Lower leg skin (tissue), 4 donors: ENCODE results near the gene NFATC4. TPM values are rescaled to one million over a fixed set of nuclear protein-coding genes. Genes with fewer than 3 reads are reported as not detected.

Experiments used
- DNase-seq, 2 donors: peaks; one replicate each; pipeline ENCODE4 v3.0.0-alpha.2; 2019; ENCODE audit warnings: low spot score in 2 of 2
- H3K4me3 ChIP-seq: fragments of 200-600 bp; sonication (generic); 2 replicates; pipeline ENCODE4 v1.5.1; 2017; ENCODE audit warnings: mild to moderate bottlenecking, low read depth; ENCODE audit not compliant: poor library complexity, severe bottlenecking
- CTCF ChIP-seq, 3 donors: fragments of 450-650 bp; IDR thresholded peaks; one replicate each; pipeline ENCODE4 v1.5.1; 2016; ENCODE audit warnings: antibody characterized with exemption in 3 of 3, mild to moderate bottlenecking in 3 of 3, moderate library complexity in 2 of 3
- POLR2A ChIP-seq, 2 donors: fragments of 450-650 bp; IDR thresholded peaks; one replicate each; pipeline ENCODE4 v1.6.1; 2016 to 2017; ENCODE audit warnings: antibody characterized with exemption in 2 of 2, mild to moderate bottlenecking in 1 of 2, moderate library complexity in 1 of 2
- WGBS, 2 donors: methylation state at CpG; one replicate each; pipeline ENCODE4 v1.1.5; 2018; 5-methylcytosine and 5-hydroxymethylcytosine counted together
- intact Hi-C: fragments of 100-400 bp; cut with DNase I; formaldehyde crosslinking; loops from one replicate; pipeline ENCODE4 v1.15.0; 2023; ENCODE audit warnings: low total_unique reads
- total RNA-seq, 4 donors: library from RNA; depleted of rRNA; stranded (reverse); fragments of >200 nt; gene quantifications; one replicate each; pipeline ENCODE4 v1.1.0, GENCODE V29; 2016

Gene NFATC4
- total RNA-seq, 4 donors from 2014 or later: 8.3 to 26.1 (median 14.0) TPM

- intact Hi-C loops: no loop called here
- no peak for TF ChIP-seq CTCF (IDR thresholded peaks at IDR 0.05)
- no peak for TF ChIP-seq POLR2A (IDR thresholded peaks at IDR 0.05)
- 88 to 90% methylated on average over 7 of the region's 7 CpGs for WGBS, 2 donors
- no peak for DNase-seq
- H3K4me3 ChIP-seq: no peak overlapping the region
These were observed 24.0 kb upstream of the NFATC4 start for GRCh38 chr14:24343795-24344660.

GRCh38 chr14:24347134-24347533 is 20.9 kb upstream of the NFATC4 start:
- TF ChIP-seq CTCF (IDR thresholded peaks at IDR 0.05) (no peak), POLR2A (IDR thresholded peaks at IDR 0.05) (no peak)
- intact Hi-C loops: no loop called here
- WGBS, 2 donors: 50 to 55% methylated on average over 1 of the region's 1 CpG

GRCh38 chr14:24348186-24348585 is 19.8 kb upstream of the NFATC4 start:
- DNase-seq: no peak
- intact Hi-C loops: no loop called here
- H3K4me3 ChIP-seq: no peak overlapping the region
- WGBS, 2 donors: 96 to 98% methylated on average over 2 of the region's 2 CpGs
- TF ChIP-seq POLR2A (IDR thresholded peaks at IDR 0.05): no peak
- TF ChIP-seq CTCF (IDR thresholded peaks at IDR 0.05): no peak

More at GRCh38 chr14:24347134-24347533, 20.9 kb upstream of the NFATC4 start:
- no peak overlapping the region for H3K4me3 ChIP-seq
- no peak for DNase-seq

- WGBS, 2 donors: 71 to 82% methylated on average over 5 of the region's 5 CpGs
- H3K4me3 ChIP-seq: no peak overlapping the region
- intact Hi-C loops: no loop called here
- TF ChIP-seq POLR2A (IDR thresholded peaks at IDR 0.05) (no peak), CTCF (IDR thresholded peaks at IDR 0.05) (no peak)
- DNase-seq: no peak
These were observed 18.2 kb upstream of the NFATC4 start for GRCh38 chr14:24349742-24350141.

DNA sequence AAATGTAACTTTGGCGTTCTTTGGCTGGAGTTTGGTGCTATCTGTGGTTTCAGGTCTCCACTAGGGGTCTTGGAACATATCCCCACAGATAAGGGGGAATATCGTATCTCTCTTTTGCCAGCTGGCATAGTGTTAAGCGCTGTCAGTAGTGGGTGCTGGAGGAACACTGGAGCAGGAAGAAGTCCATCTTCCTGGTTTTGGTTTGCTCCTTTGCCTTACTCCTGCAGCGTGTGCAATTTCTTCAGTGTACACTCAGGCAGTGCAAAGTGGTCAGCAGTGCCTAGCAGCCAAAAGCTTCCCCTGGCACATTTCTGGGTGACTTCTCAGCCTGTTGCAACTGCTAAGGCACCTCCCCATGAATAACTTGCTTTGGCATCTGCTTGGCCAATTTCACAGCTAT is 16.5 kb upstream of the NFATC4 start:
- no peak for DNase-seq
- no peak for TF ChIP-seq POLR2A (IDR thresholded peaks at IDR 0.05)
- TF ChIP-seq CTCF (IDR thresholded peaks at IDR 0.05): no peak
- H3K4me3 ChIP-seq: no peak overlapping the region
- 32 to 39% methylated on average over 4 of the region's 4 CpGs for WGBS, 2 donors
- intact Hi-C loops: no loop called here
